Measurements from ENCODE around the gene ALG12. TPM values are rescaled to one million over a fixed set of nuclear protein-coding genes. Genes with fewer than 3 reads are reported as not detected.

The ALG12 gene
- total and polyA plus RNA-seq, 4 donors, result 3.0 to 18.7 (median 13.5) TPM

DNA sequence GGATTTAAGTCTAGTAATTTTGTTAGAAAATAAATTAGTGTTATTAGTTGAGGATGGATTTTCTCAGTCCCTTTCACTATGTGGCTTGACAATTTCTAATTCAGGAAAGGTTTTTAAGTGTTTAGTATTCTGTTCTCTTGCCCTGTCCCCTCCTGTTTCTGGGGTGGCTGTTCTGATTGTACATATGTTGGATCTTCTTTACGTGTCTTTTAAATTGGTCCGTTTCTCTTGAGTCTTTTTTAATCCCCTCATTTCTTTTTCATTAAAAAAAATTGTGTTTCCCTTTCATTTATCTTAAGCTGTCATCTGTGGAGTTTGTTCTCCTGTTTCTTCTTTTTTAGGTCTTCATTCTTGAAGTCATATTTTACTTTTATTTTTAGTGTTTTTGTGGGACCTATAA lies 52.1 kb downstream of the ALG12 start:
- Histone ChIP-seq H3K4me3 (ENCODE audit: low read length in 2 of 2) (no peak overlapping the region), H3K36me3 (ENCODE audit: control insufficient read depth in 1 of 2, insufficient read depth in 2 of 2, low read length in 1 of 2) (peaks cover 0 to 2% of the 10 kb centered on the region in 2 donors), H3K27ac (ENCODE audit: low read depth in 1 of 2, low read length in 2 of 2) (no peak overlapping the region), H3K4me1 (ENCODE audit: control insufficient read depth in 1 of 2, insufficient read depth in 2 of 2, low read length in 2 of 2) (no peaks in the 10 kb centered on the region), H3K9me3 (ENCODE audit: control insufficient read depth, low read length) (peaks cover 5% of the 10 kb centered on the region), H3K27me3 (ENCODE audit: control insufficient read depth in 1 of 2, insufficient read depth in 2 of 2, low read length in 1 of 2) (no peaks in the 10 kb centered on the region)
- ATAC-seq (ENCODE audit: low FRiP score) (no peak), DNase-seq (no peak)
- intact Hi-C loops (cut with DNase I), result no loop called here
- WGBS, 2 donors, result 26 to 36% methylated on average over 2 of the region's 2 CpGs

- Histone ChIP-seq H3K9me3 (ENCODE audit: control insufficient read depth, low read length) (peaks cover 5% of the 10 kb centered on the region), H3K4me1 (ENCODE audit: control insufficient read depth in 1 of 2, insufficient read depth in 2 of 2, low read length in 2 of 2) (no peaks in the 10 kb centered on the region), H3K36me3 (ENCODE audit: control insufficient read depth in 1 of 2, insufficient read depth in 2 of 2, low read length in 1 of 2) (peaks cover 0 to 2% of the 10 kb centered on the region in 2 donors), H3K27me3 (ENCODE audit: control insufficient read depth in 1 of 2, insufficient read depth in 2 of 2, low read length in 1 of 2) (no peaks in the 10 kb centered on the region), H3K4me3 (ENCODE audit: low read length in 2 of 2) (no peak overlapping the region), H3K27ac (ENCODE audit: low read depth in 1 of 2, low read length in 2 of 2) (no peak overlapping the region)
- 92% methylated on average over 17 of the region's 17 CpGs for WGBS, 2 donors
- peak in 1 of 2 donors; percentile 54 for DNase-seq
- intact Hi-C loops (cut with DNase I), result no loop called here
- ATAC-seq (ENCODE audit: low FRiP score), result no peak
Observed at GRCh38 chr22:49865156-49865555, 53.1 kb downstream of the ALG12 start.

DNA sequence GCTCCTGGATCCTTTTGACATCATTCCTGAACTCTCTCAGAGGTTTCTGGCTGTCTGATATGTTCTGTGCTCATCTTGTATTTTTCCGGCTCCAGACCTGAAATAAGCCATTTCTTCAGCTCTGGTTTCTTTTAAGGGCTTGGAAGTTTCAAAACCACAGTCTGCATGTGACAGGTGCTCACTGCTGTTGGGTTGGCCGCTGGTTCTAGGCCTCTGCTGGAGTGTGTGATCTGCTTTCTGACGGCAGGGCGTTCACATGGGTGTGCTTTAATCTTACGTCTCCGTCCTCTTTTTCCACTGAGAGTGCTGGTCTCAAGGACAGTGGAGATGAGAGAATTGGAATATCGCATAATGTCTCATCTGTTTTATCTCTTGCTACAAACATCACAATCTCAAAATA lies 54.3 kb downstream of the ALG12 start:
- no peaks in the 10 kb centered on the region for H3K36me3 ChIP-seq (ENCODE audit: control insufficient read depth in 1 of 2, insufficient read depth in 2 of 2, low read length in 1 of 2)
- intact Hi-C loops (cut with DNase I), result no loop called here
- peaks cover 3% of the 10 kb centered on the region for H3K9me3 ChIP-seq (ENCODE audit: control insufficient read depth, low read length)
- no peaks in the 10 kb centered on the region for H3K4me1 ChIP-seq (ENCODE audit: control insufficient read depth in 1 of 2, insufficient read depth in 2 of 2, low read length in 2 of 2)
- 81 to 84% methylated on average over 7 of the region's 7 CpGs for WGBS, 2 donors
- no peak overlapping the region for H3K27ac ChIP-seq (ENCODE audit: low read depth in 1 of 2, low read length in 2 of 2)
- no peaks in the 10 kb centered on the region for H3K27me3 ChIP-seq (ENCODE audit: control insufficient read depth in 1 of 2, insufficient read depth in 2 of 2, low read length in 1 of 2)
- ATAC-seq (ENCODE audit: low FRiP score) (no peak), DNase-seq (no peak)
- H3K4me3 ChIP-seq (ENCODE audit: low read length in 2 of 2), result no peak overlapping the region

GRCh38 chr22:49862496-49862776 lies 55.8 kb downstream of the ALG12 start:
- Histone ChIP-seq H3K4me3 (ENCODE audit: low read length in 2 of 2) (no peak overlapping the region), H3K4me1 (ENCODE audit: control insufficient read depth in 1 of 2, insufficient read depth in 2 of 2, low read length in 2 of 2) (no peaks in the 10 kb centered on the region), H3K36me3 (ENCODE audit: control insufficient read depth in 1 of 2, insufficient read depth in 2 of 2, low read length in 1 of 2) (no peaks in the 10 kb centered on the region), H3K27ac (ENCODE audit: low read depth in 1 of 2, low read length in 2 of 2) (no peak overlapping the region), H3K27me3 (ENCODE audit: control insufficient read depth in 1 of 2, insufficient read depth in 2 of 2, low read length in 1 of 2) (no peaks in the 10 kb centered on the region), H3K9me3 (ENCODE audit: control insufficient read depth, low read length) (peaks cover 3% of the 10 kb centered on the region)
- no peak for ATAC-seq (ENCODE audit: low FRiP score)
- intact Hi-C loops (cut with DNase I), result no loop called here
- peak in 1 of 2 donors; percentile 55 for DNase-seq
- 82 to 90% methylated on average over 5 of the region's 5 CpGs for WGBS, 2 donors

DNA sequence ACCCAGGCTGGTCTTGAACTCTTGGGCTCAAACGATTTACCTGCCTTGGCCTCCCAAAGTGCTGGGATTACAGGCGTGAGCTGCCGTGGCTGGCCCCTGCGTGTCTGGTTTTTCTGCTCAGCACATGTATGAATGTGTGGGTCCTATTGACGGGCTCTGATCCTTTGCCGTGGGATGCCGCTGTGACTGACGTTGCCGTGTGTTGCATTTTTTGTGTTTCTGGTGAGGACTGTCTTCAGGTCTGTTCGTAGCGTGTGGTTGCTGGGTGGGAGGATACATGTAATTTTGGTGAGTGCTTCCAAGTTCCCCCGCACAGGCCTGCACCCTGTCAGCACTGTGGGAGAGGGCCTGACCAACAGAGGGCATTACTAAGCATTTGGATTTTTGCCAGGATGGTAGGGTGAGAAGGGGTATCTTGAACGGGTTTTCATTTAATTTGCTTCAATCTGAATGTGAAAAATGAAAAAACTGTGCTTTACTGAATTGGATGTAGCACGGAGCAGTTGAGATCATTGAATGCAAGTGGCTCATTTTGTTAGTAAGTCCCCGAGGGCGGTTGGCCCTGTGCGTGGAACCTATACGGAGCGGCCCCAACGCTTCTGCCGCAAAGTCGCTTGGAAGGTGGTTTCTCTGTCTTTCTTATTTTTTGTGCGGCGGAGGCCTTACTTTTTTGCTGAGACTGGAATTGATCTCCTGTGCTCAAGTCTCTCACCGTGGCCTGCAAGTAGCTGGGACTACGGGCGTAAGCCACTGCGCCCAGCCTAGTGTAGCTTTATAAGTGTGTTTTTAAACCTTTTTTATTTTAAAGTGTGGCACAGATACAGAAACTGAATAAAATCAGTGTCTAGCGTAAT lies 56.4 kb downstream of the ALG12 start:
- H3K27me3 ChIP-seq (ENCODE audit: control insufficient read depth in 1 of 2, insufficient read depth in 2 of 2, low read length in 1 of 2), result no peaks in the 10 kb centered on the region
- intact Hi-C loops (cut with DNase I), result no loop called here
- 92 to 94% methylated on average over 29 of the region's 29 CpGs for WGBS, 2 donors
- no peaks in the 10 kb centered on the region for H3K4me1 ChIP-seq (ENCODE audit: control insufficient read depth in 1 of 2, insufficient read depth in 2 of 2, low read length in 2 of 2)
- DNase-seq (peak in 1 of 2 donors; percentile 38), ATAC-seq (ENCODE audit: low FRiP score) (no peak)
- no peaks in the 10 kb centered on the region for H3K36me3 ChIP-seq (ENCODE audit: control insufficient read depth in 1 of 2, insufficient read depth in 2 of 2, low read length in 1 of 2)
- no peak overlapping the region for H3K27ac ChIP-seq (ENCODE audit: low read depth in 1 of 2, low read length in 2 of 2)
- no peak overlapping the region for H3K4me3 ChIP-seq (ENCODE audit: low read length in 2 of 2)
- H3K9me3 ChIP-seq (ENCODE audit: control insufficient read depth, low read length), result peaks cover 3% of the 10 kb centered on the region

GRCh38 chr22:49858827-49859226 lies 59.4 kb downstream of the ALG12 start:
- Histone ChIP-seq H3K27me3 (ENCODE audit: control insufficient read depth in 1 of 2, insufficient read depth in 2 of 2, low read length in 1 of 2) (no peaks in the 10 kb centered on the region), H3K4me1 (ENCODE audit: control insufficient read depth in 1 of 2, insufficient read depth in 2 of 2, low read length in 2 of 2) (no peaks in the 10 kb centered on the region), H3K36me3 (ENCODE audit: control insufficient read depth in 1 of 2, insufficient read depth in 2 of 2, low read length in 1 of 2) (no peaks in the 10 kb centered on the region), H3K27ac (ENCODE audit: low read depth in 1 of 2, low read length in 2 of 2) (no peak overlapping the region), H3K4me3 (ENCODE audit: low read length in 2 of 2) (no peak overlapping the region), H3K9me3 (ENCODE audit: control insufficient read depth, low read length) (no peaks in the 10 kb centered on the region)
- DNase-seq (no peak), ATAC-seq (ENCODE audit: low FRiP score) (no peak)
- 85% methylated on average over 14 of the region's 14 CpGs for WGBS, 2 donors
- intact Hi-C loops (cut with DNase I), result loop anchor here in 1 of 2 donors (5.0 kb wide), 1 partner anchor 58 kb away; the partner anchor contains the start of genes ALG12 and CRELD2

- WGBS, 2 donors, result 86 to 89% methylated on average over 28 to 31 of the region's 31 CpGs
- H3K27ac ChIP-seq (ENCODE audit: low read depth in 1 of 2, low read length in 2 of 2), result no peak overlapping the region
- no peak for ATAC-seq (ENCODE audit: low FRiP score)
- no peaks in the 10 kb centered on the region for H3K36me3 ChIP-seq (ENCODE audit: control insufficient read depth in 1 of 2, insufficient read depth in 2 of 2, low read length in 1 of 2)
- peak in 1 of 2 donors; percentile 69 for DNase-seq
- no peaks in the 10 kb centered on the region for H3K27me3 ChIP-seq (ENCODE audit: control insufficient read depth in 1 of 2, insufficient read depth in 2 of 2, low read length in 1 of 2)
- intact Hi-C loops (cut with DNase I), result loop anchor here in 1 of 2 donors (5.0 kb wide), 1 partner anchor 60 kb away; the partner anchor contains the start of genes ALG12 and CRELD2
- no peaks in the 10 kb centered on the region for H3K9me3 ChIP-seq (ENCODE audit: control insufficient read depth, low read length)
- no peaks in the 10 kb centered on the region for H3K4me1 ChIP-seq (ENCODE audit: control insufficient read depth in 1 of 2, insufficient read depth in 2 of 2, low read length in 2 of 2)
- H3K4me3 ChIP-seq (ENCODE audit: low read length in 2 of 2), result no peak overlapping the region
Observed at GRCh38 chr22:49856766-49857618, 61.2 kb downstream of the ALG12 start.

DNA sequence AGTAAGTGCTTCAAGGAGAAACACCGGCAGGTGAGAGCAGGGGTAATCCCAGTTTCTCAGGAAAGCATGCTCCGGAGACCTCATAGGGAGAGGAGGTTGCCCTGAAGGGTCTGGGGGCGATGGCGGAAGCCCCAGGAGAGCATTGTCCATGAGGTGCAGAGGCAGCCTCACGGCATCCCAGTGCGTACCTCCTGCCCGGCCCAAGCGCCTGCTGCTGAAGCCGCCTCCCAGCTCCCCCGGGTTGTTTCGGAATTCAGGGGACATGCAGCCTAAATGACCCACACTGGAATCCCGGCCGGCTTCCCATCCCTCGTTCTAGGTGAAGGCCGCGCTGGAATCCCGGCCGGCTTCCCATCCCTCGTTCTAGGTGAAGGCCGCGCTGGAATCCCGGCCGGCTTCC lies 61.9 kb downstream of the ALG12 start:
- H3K36me3 ChIP-seq (ENCODE audit: control insufficient read depth in 1 of 2, insufficient read depth in 2 of 2, low read length in 1 of 2), result no peaks in the 10 kb centered on the region
- no peaks in the 10 kb centered on the region for H3K9me3 ChIP-seq (ENCODE audit: control insufficient read depth, low read length)
- DNase-seq (peak in 1 of 2 donors; percentile 57), ATAC-seq (ENCODE audit: low FRiP score) (no peak)
- H3K27ac ChIP-seq (ENCODE audit: low read depth in 1 of 2, low read length in 2 of 2), result no peak overlapping the region
- no peaks in the 10 kb centered on the region for H3K27me3 ChIP-seq (ENCODE audit: control insufficient read depth in 1 of 2, insufficient read depth in 2 of 2, low read length in 1 of 2)
- intact Hi-C loops (cut with DNase I), result loop anchor here in 1 of 2 donors (5.0 kb wide), 1 partner anchor 61 kb away; the partner anchor contains the start of genes ALG12 and CRELD2
- no peak overlapping the region for H3K4me3 ChIP-seq (ENCODE audit: low read length in 2 of 2)
- no peaks in the 10 kb centered on the region for H3K4me1 ChIP-seq (ENCODE audit: control insufficient read depth in 1 of 2, insufficient read depth in 2 of 2, low read length in 2 of 2)
- 88 to 91% methylated on average over 12 to 19 of the region's 23 CpGs for WGBS, 2 donors

All from aorta (tissue), 5 donors.